Adipose tissue (tissue), 3 donors: ENCODE data around the gene ATP5F1D. TPM values are rescaled to one million over a fixed set of nuclear protein-coding genes. Genes with fewer than 3 reads are reported as not detected.

Source experiments
- H3K27ac ChIP-seq: one replicate; pipeline ENCODE4 v1.5.1; 2013; ENCODE audit warnings: low read depth, low read length
- WGBS, 3 donors: extraction: QIAGEN DNeasy Blood & Tissue Kit; methylation state at CpG; one replicate each; pipeline ENCODE4 v1.1.7; 2013; 5-methylcytosine and 5-hydroxymethylcytosine counted together
- polyA plus RNA-seq, 3 donors: library from polyadenylated mRNA; stranded (reverse); fragments of 200-250 nt; gene quantifications; one replicate each; pipeline ENCODE4 v1.2.3, GENCODE V29; 2013
- donor health status: healthy with polysubstance abuse.
- donor health status: Bipolar disorder and iron deficiency.
- donor health status: healthy.

The ATP5F1D gene
- polyA plus RNA-seq, 3 donors: 217 to 303 (median 219) TPM

DNA sequence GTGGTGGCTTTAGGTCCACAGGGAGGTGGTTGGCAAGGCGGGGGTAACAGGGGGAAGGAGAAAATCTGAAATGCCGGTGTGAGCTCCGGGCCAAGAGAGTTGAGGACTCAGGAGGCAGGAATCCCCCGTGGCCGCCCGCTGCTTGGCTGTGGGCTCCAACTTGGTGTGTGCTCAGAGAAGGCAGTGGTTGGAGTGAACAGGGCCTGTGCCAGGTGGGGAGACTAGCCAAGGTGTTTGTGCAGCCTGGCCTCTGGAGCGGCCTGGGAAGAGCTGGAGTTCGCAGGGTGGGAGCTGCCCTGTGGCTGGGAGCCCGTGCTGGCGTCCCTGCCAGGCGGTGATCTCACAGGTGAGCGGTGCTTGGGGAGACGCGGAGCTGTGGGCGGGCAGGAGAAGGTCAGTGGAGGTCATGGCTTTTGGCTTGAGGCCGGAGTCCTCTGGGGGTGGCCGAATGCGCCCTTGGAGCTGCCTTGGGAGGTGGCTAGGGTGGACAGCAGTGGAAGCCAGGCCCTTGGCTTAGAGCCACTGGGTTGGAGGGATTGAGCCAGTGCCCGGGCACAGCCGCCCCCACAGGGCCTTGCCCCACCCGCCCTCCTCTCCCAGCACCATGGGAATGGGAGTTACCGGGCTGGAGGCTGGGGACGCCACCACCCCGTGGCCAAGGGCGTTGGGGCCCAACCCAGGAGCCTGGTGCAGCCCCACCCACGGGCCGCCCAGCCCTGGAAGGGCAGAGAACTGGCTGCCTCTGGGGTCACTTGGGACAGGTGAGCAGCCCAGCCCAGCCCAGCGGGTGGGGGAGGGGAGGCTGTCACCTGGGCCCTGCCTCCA, 20.5 kb downstream of the ATP5F1D start:
- H3K27ac ChIP-seq: peak overlapping the region; percentile 86
- WGBS, 3 donors: 23 to 34% (median 30%) methylated on average over 24 to 28 of the region's 28 CpGs

DNA sequence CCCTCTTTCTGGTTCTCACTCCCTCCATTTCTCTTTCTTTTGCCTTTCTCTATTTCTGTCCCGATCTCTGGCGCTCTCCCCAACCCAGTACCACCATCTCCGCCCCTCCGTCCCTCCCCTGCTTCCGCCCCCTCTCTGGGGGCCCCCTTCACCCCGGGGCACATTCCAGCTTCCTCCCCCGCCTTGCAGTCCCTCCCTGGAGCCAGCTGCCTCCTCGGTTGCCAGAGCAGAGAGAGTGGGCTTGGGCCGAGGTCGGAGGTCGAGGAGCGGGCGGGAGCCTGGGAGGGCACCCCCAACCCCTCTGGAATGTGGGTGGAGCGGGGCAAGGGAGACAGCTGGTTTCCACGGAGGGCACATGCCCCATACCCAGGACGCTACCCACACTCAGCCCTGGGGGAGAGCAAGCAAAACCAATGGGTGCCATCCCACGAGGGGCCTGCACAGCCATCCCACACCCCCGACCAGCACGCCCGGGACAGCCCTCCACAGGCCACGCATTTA, 21.1 kb downstream of the ATP5F1D start:
- 43 to 48% (median 45%) methylated on average over 18 to 21 of the region's 21 CpGs for WGBS, 3 donors

DNA sequence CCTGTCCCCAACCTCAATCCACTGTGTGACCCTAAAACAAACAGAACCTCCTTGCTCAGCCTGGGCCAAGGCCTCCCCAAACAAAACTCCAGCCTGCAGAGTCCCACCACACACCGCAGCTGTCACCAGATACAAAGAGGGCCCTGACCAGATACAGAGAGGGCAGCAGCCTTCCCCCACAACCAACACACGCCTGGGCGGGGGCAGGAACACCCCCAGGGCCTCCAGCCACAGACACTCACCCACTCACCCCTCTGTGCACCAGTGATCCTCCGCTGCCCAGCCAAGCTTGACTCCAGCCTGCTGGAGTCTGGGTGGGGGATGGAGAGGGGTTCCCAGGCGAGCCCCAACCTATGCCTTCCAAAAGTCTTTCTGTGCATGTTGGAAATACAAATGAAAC, 21.6 kb downstream of the ATP5F1D start:
- H3K27ac ChIP-seq: no peak overlapping the region
- WGBS, 3 donors: 71 to 81% (median 80%) methylated on average over 5 of the region's 5 CpGs

More for the DNA sequence above, 21.1 kb downstream of the ATP5F1D start:
- peak overlapping the region; percentile 86 for H3K27ac ChIP-seq

DNA sequence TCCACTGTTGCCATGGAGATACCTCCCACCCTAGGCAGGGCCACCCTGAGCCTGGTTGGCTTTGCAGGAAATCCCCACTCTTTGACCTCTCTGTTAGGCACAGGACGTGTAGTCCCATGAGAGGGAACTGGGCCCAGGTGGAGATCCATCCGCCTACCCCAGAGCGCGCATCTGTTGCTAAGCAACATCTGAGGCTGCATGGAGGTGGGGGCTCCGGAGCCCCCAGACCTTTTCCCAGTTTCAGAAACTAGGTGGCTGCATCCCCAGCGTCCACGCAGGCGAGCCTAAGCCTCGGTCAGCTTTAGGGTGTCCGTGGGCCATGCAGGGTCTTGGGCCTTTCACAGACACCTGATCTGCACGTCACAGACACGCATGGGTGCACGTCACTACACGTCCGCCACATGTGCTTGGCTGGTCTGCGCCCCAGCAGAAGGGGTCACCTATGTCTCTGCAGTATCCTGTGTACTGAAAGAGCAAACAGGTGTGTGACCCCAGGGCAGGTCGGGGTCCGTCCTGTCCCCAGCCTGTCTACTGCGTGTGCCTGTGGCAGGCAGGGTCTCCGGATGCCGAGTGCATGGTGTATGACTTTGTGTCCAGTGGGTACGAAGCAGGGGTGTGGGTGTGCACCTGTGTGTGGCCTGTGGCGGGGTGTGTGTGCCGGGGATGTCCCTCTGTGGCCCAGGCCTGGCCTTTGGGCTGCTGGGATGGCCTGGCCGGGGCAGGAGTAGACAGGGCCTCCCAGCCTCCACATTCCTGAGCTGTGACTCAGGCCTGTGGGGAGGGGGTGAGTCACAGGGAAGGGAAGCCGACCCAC, 23.5 kb downstream of the ATP5F1D start:
- peak overlapping the region; percentile 81 for H3K27ac ChIP-seq
- 70 to 77% (median 74%) methylated on average over 26 of the region's 26 CpGs for whole genome bisulfite sequencing, 3 donors

DNA sequence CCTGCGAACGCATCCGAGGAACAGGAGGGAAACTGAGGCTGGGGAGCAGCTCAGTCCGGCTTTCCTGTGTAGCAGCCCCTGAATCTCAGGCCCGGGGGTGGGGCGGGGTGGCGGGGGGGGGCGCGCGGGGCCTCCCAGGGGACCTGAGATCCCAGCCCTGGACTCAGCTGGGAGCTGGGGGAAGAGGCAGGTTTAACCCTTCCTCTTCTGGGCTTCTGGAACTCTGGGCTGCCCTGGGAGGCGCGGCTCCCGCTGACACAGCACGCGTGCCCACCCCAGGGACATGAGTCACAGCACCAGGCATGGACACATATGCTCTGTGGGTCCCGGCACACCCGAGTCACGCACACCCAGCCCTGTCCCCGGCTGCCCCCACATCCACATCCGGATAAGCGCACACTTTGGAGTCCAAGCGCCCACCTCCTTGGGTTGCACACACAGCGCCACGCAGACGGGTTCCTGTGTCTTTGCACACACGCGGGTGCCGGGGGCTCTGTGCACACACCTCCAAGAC, 24.1 kb downstream of the ATP5F1D start:
- 10 to 43% (median 16%) methylated on average over 28 of the region's 28 CpGs for WGBS, 3 donors
- H3K27ac ChIP-seq: peak overlapping the region; percentile 81

DNA sequence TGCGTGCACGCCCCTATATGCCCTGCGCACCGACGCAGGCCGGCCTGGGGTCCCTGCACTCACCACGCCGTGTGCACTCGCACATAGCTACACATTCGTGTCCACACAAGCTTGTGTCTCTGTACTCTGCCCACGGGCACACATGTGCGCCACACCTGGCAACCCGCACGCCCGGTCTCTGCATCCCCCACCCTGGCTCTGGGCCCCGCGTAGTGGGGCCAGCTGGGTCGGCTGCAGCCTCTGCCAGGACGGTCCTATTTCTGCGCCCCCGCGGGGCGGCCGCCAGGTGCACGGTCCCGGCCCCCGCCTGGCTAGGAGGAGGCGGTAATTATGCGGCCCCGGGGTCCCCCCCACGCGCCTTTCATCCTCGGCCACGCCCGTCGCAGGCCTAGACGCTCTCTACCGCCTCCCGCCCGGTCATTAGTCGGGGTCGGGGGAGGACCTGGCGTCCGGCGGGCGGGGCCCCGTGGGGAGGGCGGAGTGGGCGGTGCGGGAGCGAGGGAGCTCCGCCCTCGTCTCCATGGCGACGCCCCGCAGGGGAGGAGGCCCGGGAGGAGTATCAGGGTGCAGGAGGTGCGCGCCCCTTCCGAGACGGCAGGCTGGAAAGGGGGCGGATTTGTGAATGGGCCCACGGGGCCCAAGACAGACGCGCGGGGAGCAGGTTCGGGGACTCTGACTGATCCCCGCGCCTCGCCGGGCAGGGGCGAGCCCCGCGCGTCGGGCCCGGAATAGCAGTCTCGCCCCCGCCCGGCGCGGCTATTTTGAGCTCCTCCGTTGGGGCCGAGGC, 24.8 kb downstream of the ATP5F1D start:
- H3K27ac ChIP-seq: no peak overlapping the region
- WGBS, 3 donors: 1 to 9% (median 2%) methylated on average over 53 to 84 of the region's 84 CpGs

DNA sequence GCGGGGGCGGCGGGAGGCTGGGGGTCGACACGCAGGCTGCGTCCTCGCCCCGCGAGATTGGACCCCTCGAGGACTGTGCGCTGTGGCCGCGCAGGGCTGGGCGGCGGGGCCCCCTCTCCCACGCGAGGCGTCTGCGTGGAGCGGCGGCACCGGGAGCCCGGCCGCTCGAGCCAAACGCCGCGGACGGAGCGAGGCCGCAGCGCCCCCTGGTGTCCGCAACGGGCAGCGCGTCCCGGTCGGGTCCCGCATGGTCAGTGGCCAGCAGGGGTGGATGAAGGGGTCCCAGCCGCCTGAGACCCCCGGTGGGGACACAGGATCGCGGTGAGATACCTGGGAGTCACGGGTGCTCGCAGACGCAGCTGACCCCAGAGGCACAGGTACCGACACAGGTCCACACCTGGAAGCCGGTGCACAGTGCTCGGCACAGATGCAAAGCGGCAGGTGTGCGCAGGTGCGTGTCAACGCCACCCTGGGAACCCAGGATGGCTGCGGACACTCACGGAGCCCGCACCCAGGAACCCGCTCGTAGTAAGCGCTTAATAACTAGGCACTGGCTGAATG, 25.4 kb downstream of the ATP5F1D start:
- 1% methylated on average over 49 to 59 of the region's 59 CpGs for WGBS, 3 donors

DNA sequence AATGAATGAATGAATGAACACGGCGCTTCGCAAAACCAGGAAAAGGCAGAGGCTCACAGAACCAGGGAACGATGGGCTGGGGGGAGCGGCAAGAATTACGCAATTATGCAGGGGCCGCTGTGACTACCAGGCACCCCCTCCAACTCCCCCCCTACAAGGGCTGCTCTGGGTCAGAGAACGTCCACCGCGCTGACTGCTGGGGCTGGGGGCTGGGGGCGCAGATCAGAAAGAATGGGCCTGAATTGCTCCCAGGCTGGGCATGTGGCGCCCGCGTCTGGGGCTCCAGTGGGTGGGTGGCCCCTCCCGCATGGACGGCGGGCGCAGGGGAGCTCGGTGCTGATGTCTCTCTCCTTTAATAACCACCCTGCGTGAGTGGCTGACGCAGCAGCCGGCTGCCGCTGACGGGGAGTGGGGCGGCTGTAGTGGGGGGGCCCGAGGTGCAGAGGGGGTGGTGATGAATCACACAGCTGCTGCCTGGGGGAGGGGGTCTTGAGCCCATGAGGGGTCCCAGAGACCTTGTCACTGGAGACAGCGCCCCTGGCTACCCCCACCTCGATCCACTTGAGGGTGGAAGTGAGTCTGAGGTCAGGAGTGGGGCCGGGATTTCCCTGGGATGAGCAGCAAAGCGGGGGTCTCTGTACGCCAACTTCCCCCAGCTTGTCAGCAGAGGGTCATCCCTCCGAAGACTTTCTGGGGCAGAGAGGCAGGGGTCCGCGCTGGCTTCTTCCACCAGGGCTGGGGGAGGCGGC, 26.1 kb downstream of the ATP5F1D start:
- 29 to 48% (median 32%) methylated on average over 35 of the region's 35 CpGs for WGBS, 3 donors
- H3K27ac ChIP-seq: no peak overlapping the region

More for the DNA sequence above, 25.4 kb downstream of the ATP5F1D start:
- H3K27ac ChIP-seq: no peak overlapping the region

DNA sequence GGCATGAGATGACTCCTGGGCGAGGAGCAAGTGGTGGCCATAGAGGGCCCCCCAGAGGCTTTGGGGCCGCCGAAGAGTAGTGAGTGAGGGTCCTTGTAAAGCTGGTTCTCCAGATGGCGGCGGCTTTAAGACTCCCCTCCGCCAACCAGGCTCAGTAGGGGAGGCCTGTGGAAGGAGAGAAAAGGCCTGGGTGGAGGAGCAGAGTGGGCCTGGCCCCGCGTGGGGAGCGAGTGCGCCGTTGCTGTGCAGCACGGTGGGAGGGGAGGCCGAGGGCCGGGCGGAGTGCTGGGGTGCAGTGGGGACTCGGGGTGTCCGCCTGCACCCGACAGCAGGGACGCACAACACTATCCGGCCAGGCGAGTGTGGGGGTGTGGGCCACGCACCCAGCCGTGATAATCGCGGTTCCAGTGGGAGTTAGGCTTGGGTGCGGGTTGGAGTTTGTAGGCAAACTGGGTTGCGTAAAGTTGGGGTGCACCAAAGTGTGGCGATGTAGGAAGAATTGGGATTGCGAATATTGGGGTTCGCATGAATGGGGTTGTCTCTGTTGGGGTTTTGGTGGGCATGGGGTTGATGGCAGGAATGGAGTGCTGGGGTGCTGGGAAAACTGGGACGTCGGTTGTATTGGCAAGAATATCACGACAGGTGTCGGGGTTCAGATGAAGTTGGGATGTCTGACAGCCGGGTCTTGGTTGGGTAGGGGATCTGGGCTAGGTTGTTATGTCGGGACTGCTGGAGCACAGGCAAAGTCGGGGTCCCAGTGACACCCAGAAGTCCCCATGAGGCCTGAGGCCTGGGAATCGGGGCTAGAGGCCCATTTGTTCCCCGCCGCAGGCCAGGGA, 26.9 kb downstream of the ATP5F1D start:
- peak overlapping the region; percentile 33 for H3K27ac ChIP-seq
- WGBS, 3 donors: 49 to 56% (median 56%) methylated on average over 40 of the region's 40 CpGs

DNA sequence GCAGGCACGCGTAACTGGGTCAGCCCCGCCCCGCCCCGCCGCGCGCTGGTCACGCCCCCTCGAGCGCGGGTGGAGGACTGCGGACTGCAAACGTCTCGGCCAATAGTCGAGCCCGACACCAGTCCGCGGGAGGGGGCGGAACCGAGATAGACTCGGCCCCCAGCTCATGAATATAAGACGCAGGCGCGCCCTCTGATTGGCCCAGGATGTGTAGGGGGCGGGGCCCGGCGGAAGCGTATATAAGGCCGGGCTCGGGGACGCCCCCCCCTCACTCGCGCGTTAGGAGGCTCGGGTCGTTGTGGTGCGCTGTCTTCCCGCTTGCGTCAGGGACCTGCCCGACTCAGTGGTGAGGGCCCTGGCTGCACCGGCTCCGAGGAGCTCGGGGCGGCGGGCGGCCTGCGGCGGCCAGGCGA, 27.5 kb downstream of the ATP5F1D start, which contains the start of gene CIRBP:
TSS of gene CIRBP (plus strand) at position 268 of the 413 bp plus-strand sequence. CDS start 1,602 bp downstream, outside the sequence.
- WGBS, 3 donors: 0% methylated on average over 35 to 50 of the region's 50 CpGs

DNA sequence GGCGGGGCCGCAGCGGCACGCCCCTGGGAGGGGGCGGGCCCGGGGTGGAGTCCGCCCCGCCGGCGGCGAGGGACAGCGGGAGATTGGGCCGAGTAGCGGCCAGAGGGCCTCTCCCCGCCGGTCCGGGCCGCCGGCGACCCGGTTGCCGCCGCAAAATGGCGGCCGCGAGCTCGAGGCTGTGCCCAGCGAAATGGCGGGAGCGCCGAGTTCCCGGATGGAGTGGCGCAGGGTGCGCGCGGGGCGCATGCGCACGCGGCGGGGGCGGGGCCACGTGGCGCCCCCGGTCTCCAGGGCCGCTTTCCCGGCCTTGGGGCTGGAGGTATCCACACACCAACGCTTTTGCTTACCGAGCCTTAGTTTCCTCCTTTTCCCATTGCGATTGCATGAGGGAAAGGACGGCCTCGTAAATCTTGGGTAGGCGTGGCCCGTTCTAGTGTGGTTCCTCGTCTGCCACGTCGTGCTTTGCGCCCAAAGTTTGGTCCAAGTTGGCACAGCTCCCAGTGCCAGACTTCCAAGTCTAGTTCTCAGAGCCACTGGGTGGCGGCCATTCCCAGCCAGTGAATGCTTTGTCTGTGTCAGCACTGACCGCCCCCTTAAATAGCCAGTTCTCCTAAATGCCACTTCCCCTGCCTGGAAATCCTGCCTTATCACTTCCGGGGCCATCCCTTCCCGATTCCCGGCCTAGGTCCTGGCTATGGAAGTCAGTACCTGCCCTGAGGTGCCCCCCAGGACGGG, 28.1 kb downstream of the ATP5F1D start:
- H3K27ac ChIP-seq: peak overlapping the region; percentile 88
- 1% methylated on average over 32 to 64 of the region's 64 CpGs for WGBS, 3 donors

More for the DNA sequence above, 27.5 kb downstream of the ATP5F1D start, which contains the start of gene CIRBP:
- H3K27ac ChIP-seq: peak within 1 kb of the TSS; percentile 88

DNA sequence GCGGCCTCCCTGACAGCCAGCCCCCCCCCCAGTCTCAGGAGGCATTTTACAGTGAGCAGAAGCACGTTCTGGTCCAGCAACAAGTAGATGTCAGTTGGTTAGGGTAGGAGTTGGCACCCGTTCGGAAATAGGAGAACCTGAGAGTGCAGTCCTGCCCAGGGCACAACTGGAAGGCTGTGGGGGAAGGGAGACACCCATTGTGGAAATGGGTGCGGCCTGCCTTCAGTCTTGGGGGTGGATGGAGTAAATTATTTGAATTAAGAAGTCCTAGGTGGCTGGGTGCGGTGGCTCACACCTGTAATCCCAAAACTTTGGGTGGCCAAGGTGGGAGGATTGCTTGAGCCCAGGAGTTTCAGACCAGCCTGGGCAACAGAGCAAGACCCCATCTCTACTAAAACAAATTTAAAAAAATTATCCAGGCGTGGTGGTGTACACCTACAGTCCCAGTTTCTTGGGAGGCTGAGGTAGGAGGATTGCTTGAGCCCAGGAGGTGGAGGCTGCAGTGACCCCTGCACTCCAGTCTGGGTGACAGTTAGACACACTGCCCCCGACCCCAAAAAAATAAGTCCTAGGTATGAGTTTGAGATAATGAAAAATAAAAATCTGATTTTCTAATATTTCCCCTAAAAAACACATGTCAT, 28.8 kb downstream of the ATP5F1D start:
- peak overlapping the region; percentile 75 for H3K27ac ChIP-seq

DNA sequence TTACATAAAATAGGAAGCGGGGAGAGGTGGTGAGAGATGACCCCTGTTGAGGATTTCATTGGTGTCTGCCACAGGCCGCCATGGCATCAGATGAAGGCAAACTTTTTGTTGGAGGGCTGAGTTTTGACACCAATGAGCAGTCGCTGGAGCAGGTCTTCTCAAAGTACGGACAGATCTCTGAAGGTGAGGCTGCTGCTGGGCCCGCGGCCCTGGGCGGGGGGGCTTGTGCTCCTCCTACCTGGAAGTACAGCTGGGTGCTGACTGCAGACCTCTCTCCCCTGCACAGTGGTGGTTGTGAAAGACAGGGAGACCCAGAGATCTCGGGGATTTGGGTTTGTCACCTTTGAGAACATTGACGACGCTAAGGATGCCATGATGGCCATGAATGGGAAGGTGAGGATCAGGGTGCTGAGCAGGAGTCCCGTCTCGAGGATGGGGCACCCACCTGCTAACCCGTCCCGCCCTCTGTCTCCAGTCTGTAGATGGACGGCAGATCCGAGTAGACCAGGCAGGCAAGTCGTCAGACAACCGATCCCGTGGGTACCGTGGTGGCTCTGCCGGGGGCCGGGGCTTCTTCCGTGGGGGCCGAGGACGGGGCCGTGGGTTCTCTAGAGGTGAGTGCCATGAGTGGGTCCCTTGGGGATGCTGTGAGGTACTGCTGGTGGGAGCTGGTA, 29.4 kb downstream of the ATP5F1D start:
- 33 to 68% (median 65%) methylated on average over 26 of the region's 26 CpGs for WGBS, 3 donors
- H3K27ac ChIP-seq: no peak overlapping the region

More for the DNA sequence above, 28.8 kb downstream of the ATP5F1D start:
- 9 to 30% (median 20%) methylated on average over 8 of the region's 8 CpGs for WGBS, 3 donors

DNA sequence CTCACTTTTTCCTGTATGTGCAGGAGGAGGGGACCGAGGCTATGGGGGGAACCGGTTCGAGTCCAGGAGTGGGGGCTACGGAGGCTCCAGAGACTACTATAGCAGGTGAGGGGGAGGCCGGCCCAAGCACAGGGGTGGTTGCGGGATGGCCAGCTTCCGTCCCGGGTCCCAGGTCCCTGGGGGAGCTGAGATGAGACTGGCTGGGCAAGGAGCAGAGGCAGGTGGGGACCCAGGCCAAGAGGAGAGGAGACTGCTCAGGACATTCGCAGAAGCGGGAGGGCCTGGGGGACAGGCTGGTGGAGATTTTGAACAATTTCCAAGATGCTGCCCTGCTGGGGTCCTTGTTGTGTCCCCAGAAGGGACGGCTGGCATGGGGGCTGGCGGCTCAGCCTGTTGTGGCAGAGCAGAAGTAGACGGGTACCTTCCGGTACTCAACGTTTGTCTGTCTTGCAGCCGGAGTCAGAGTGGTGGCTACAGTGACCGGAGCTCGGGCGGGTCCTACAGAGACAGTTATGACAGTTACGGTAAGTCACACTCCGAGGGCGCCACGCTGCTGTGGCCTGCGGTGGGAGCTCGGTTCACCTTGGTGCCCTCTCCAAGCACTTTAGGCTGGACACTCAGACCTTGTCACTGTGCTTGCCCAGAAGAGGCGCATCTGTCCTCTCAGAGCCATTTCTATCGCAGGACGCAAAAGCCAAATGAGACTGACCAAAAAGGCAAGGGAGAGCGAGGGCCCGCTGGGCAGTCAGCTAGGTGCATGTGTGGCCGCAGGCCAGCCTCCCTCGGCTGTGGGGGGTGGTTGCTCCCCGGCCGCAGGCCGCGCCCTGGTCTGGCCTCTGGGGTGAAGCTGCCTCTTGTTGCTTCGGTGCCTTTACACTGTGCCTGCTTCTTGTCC, 30.2 kb downstream of the ATP5F1D start:
- no peak overlapping the region for H3K27ac ChIP-seq
- WGBS, 3 donors: 58 to 74% (median 73%) methylated on average over 37 of the region's 37 CpGs
